Fibroblast of lung (primary cell): ENCODE results near the gene SRRM5. TPM values are rescaled to one million over a fixed set of nuclear protein-coding genes. Genes with fewer than 3 reads are reported as not detected.

Experiments used
- DNase-seq, 2 donors: peaks; one replicate each; pipeline versions ENCODE4 v3.0.0 to v3.0.0-alpha.2; 2010; ENCODE audit warnings: low read depth in 2 of 2
- H2AFZ ChIP-seq: 2 replicates; pipeline ENCODE4 v1.5.1; 2012; ENCODE audit warnings: low read length, control low read depth, inconsistent platforms
- H3K27ac ChIP-seq: 2 replicates; pipeline ENCODE4 v1.5.1; 2011; ENCODE audit warnings: low read length, control low read depth; ENCODE audit not compliant: insufficient read depth
- H3K27me3 ChIP-seq: 2 replicates; pipeline ENCODE4 v1.5.1; 2011; ENCODE audit warnings: mild to moderate bottlenecking, low read length; ENCODE audit not compliant: control insufficient read depth, insufficient read depth
- H3K36me3 ChIP-seq: 2 replicates; pipeline ENCODE4 v1.5.1; 2011; ENCODE audit warnings: low read length; ENCODE audit not compliant: control insufficient read depth, insufficient read depth
- H3K4me1 ChIP-seq: 2 replicates; pipeline ENCODE4 v1.5.1; 2011; ENCODE audit warnings: low read length; ENCODE audit not compliant: control insufficient read depth, insufficient read depth; ENCODE audit errors: extremely low read depth
- H3K4me2 ChIP-seq: 2 replicates; pipeline ENCODE4 v1.5.1; 2011; ENCODE audit warnings: low read length, control low read depth; ENCODE audit not compliant: insufficient read depth; ENCODE audit errors: extremely low read depth
- H3K4me3 ChIP-seq, 4 experiments: fragments of 200-600 bp in 1 of 4; sonication (generic) in 1 of 4; replicated peaks in 1 of 4; 2 replicates each; pipeline ENCODE4 v1.5.1; 2011 to 2016; ENCODE audit warnings: low read length in 4 of 4, low read depth in 3 of 4, mild to moderate bottlenecking in 3 of 4, control low read depth in 2 of 4, inconsistent platforms in 1 of 4, mixed read lengths in 1 of 4; ENCODE audit not compliant: insufficient read depth in 1 of 4; ENCODE audit errors: control extremely low read depth in 1 of 4
- H3K79me2 ChIP-seq: 2 replicates; pipeline ENCODE4 v1.5.1; 2012; ENCODE audit warnings: mild to moderate bottlenecking, low read length, inconsistent platforms; ENCODE audit not compliant: control insufficient read depth, insufficient read depth
- H3K9ac ChIP-seq: 2 replicates; pipeline ENCODE4 v1.5.1; 2011; ENCODE audit warnings: mild to moderate bottlenecking, low read length, control low read depth; ENCODE audit not compliant: insufficient read depth
- H3K9me3 ChIP-seq: 2 replicates; pipeline ENCODE4 v1.5.1; 2012; ENCODE audit warnings: low read depth, low read length; ENCODE audit not compliant: control insufficient read depth, insufficient read depth
- H4K20me1 ChIP-seq: 2 replicates; pipeline ENCODE4 v1.5.1; 2011; ENCODE audit warnings: low read length; ENCODE audit not compliant: control insufficient read depth, insufficient read depth; ENCODE audit errors: extremely low read depth
- EZH2 ChIP-seq: IDR thresholded peaks from 2 replicates; pipeline ENCODE4 v1.5.1; 2012; ENCODE audit warnings: low read length, control low read depth, mild to moderate bottlenecking; ENCODE audit errors: missing control alignments
- polyA plus RNA-seq, 2 donors: library from polyadenylated mRNA; depleted of rRNA in 1 of 2; stranded (reverse) in 1 of 2; unstranded in 1 of 2; fragments of >200 nt; gene quantifications; 2 replicates each; pipeline ENCODE4 v1.2.1, GENCODE V29; 2011 to 2012; ENCODE audit warnings: missing spikeins in 1 of 2
- total RNA-seq: library from RNA; depleted of rRNA; stranded (reverse); fragments of >200 nt; gene quantifications from 2 replicates; pipeline ENCODE4 v1.2.1, GENCODE V29; 2014
- TF ChIP-seq, protein P1 (sequence below), 2 donors: IDR thresholded peaks in 1 of 2; conservative IDR thresholded peaks in 1 of 2; 1 replicate in 1 of 2; 2 replicates in 1 of 2; pipeline ENCODE4 v1.5.1; 2011 to 2012; ENCODE audit warnings: low read length in 2 of 2, control low read depth in 1 of 2, inconsistent platforms in 1 of 2, low read depth in 1 of 2, mild to moderate bottlenecking in 1 of 2

SRRM5 gene
- total and polyA plus RNA-seq, 2 donors (not counting 1 experiment from before 2014, with no cell fraction given): under 0.01 to 0.06 TPM

GRCh38 chr19:43594081-43594697 lies 17.7 kb upstream of the SRRM5 start:
- Histone ChIP-seq H3K79me2 (peaks cover 42% of the 10 kb centered on the region), H3K27ac (no peak overlapping the region), H3K4me2 (peak overlapping the region; percentile 94), H3K9ac (no peak overlapping the region), H3K4me1 (peaks cover 8% of the 10 kb centered on the region), H3K36me3 (peaks cover 23% of the 10 kb centered on the region), H3K4me3 (peak overlapping the region; percentile 52 to 90 (median 78)), H3K27me3 (no peaks in the 10 kb centered on the region), H2AFZ (no peak overlapping the region), H4K20me1 (no peaks in the 10 kb centered on the region), H3K9me3 (no peaks in the 10 kb centered on the region)
- no peak for DNase-seq
- TF ChIP-seq, protein P1, sequence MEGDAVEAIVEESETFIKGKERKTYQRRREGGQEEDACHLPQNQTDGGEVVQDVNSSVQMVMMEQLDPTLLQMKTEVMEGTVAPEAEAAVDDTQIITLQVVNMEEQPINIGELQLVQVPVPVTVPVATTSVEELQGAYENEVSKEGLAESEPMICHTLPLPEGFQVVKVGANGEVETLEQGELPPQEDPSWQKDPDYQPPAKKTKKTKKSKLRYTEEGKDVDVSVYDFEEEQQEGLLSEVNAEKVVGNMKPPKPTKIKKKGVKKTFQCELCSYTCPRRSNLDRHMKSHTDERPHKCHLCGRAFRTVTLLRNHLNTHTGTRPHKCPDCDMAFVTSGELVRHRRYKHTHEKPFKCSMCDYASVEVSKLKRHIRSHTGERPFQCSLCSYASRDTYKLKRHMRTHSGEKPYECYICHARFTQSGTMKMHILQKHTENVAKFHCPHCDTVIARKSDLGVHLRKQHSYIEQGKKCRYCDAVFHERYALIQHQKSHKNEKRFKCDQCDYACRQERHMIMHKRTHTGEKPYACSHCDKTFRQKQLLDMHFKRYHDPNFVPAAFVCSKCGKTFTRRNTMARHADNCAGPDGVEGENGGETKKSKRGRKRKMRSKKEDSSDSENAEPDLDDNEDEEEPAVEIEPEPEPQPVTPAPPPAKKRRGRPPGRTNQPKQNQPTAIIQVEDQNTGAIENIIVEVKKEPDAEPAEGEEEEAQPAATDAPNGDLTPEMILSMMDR (conservative IDR thresholded peaks at IDR 0.05 in 1 of 2, IDR thresholded peaks at IDR 0.05 in 1 of 2; ENCODE audit: low read depth in 1 of 2, low read length in 2 of 2): no peak
- TF ChIP-seq EZH2: no peak

DNA sequence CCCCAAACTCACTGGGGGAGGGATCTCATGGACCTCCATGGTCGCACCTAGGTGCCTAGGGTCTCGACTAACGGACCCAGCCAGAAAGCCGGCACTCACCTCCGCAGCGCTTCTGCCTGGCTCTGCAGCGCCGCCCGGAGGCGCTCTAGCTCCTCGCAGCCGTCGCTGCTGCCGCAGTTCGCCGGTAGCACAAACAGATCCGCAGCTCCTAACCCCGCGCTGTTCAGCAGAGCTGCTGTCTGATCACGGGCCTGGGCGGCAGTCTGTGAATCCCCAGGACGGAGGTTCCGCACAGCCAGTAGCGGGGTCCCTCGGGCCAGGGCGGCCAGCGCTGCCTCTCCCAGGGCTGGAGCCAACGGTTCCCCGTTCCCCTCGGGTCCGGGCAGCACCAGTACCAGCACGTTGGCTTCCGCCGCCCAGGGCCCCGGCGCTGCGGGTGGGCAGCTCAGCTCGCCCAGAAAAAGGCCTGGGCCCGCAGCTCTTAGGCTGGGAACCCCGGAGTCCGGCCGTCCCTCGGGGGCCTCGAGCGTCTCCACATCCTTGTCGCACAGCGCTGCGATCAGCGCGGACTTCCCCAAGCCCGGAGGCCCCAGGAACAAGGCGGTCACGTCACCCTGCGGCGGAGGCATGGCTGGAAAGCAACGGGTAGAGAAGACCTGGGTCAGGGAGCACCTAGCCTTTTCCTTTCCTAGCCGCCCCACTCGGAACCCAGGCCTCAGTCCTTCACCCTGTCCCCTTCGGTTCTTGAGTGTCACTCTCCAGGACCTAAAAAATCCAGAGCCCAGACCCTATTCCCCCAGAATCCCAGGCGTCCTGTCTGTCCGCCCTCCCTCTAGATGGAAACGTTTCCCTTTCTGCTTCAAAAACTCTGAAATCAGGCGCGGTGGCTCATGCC lies 16.9 kb upstream of the SRRM5 start:
- peak overlapping the region; percentile 52 to 90 (median 78) for H3K4me3 ChIP-seq
- no peaks in the 10 kb centered on the region for H4K20me1 ChIP-seq
- H3K4me1 ChIP-seq: peaks cover 8% of the 10 kb centered on the region
- TF ChIP-seq EZH2: no peak
- TF ChIP-seq, protein P1 (conservative IDR thresholded peaks at IDR 0.05 in 1 of 2, IDR thresholded peaks at IDR 0.05 in 1 of 2; ENCODE audit: low read depth in 1 of 2, low read length in 2 of 2): peak; percentile 82 to 85
- peaks cover 27% of the 10 kb centered on the region for H3K36me3 ChIP-seq
- no peaks in the 10 kb centered on the region for H3K27me3 ChIP-seq
- H3K4me2 ChIP-seq: peak overlapping the region; percentile 94
- no peak overlapping the region for H2AFZ ChIP-seq
- peak; percentile 56 to 60 for DNase-seq
- no peaks in the 10 kb centered on the region for H3K9me3 ChIP-seq
- peaks cover 42% of the 10 kb centered on the region for H3K79me2 ChIP-seq
- peak overlapping the region; percentile 84 for H3K27ac ChIP-seq
- H3K9ac ChIP-seq: peak overlapping the region; percentile 79

GRCh38 chr19:43595605-43595998 lies 16.3 kb upstream of the SRRM5 start:
- TF ChIP-seq, protein P1 (conservative IDR thresholded peaks at IDR 0.05 in 1 of 2, IDR thresholded peaks at IDR 0.05 in 1 of 2; ENCODE audit: low read depth in 1 of 2, low read length in 2 of 2): no peak
- TF ChIP-seq EZH2: no peak
- DNase-seq: no peak
- Histone ChIP-seq H3K36me3 (peaks cover 27% of the 10 kb centered on the region), H3K9ac (peak overlapping the region; percentile 79), H3K4me3 (peak overlapping the region; percentile 52 to 90 (median 78)), H3K79me2 (peaks cover 42% of the 10 kb centered on the region), H3K4me2 (peak overlapping the region; percentile 94), H3K9me3 (no peaks in the 10 kb centered on the region), H3K27me3 (no peaks in the 10 kb centered on the region), H3K27ac (peak overlapping the region; percentile 84), H2AFZ (no peak overlapping the region), H4K20me1 (no peaks in the 10 kb centered on the region), H3K4me1 (peaks cover 8% of the 10 kb centered on the region)
